ENCODE measurements around the gene MMP17. TPM values are rescaled to one million over a fixed set of nuclear protein-coding genes. Genes with fewer than 3 reads are reported as not detected.

The MMP17 gene
- total RNA-seq, 1 donor from 2014 or later: 16.8 TPM

DNA sequence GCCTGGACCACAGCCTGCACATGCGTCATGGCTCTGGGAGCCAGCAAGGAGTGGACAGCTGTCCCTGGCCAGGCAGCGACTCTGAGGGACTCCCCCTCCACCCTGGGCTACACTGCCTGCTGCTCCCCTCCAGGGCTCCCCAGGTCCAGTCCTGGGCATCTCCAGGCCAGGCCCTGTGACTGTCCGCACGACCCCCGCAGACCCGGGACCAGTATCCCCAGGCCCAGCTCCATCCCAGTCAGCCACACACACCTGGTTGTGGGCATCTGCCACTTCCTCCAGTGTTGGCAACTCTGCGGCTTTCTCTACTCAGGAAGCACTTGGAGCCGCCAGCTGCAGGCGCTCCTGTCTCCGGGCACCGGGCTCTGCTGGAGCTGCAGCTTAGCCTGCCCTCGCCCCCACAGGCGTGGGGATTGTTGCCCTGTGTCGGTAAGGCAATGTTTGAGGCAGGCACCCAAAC, 68.6 kb downstream of the MMP17 start:
- Histone ChIP-seq H3K9me3 (no peaks in the 10 kb centered on the region), H3K4me3 (peak overlapping the region; percentile 62 to 77), H3K4me1 (peaks cover 5 to 18% of the 10 kb centered on the region in 2 donors), H3K27me3 (no peaks in the 10 kb centered on the region), H3K27ac (peak overlapping the region; percentile 93), H3K36me3 (peaks cover 4 to 7% of the 10 kb centered on the region in 2 donors)
- intact Hi-C loops (cut with DNase I): loop anchor here (1.0 to 10.0 kb wide), 5 partner anchors 15 to 248 kb away; partner anchors contain the start of genes DDX51, EP400, NOC4L and PUS1
- TF ChIP-seq, protein P1, sequence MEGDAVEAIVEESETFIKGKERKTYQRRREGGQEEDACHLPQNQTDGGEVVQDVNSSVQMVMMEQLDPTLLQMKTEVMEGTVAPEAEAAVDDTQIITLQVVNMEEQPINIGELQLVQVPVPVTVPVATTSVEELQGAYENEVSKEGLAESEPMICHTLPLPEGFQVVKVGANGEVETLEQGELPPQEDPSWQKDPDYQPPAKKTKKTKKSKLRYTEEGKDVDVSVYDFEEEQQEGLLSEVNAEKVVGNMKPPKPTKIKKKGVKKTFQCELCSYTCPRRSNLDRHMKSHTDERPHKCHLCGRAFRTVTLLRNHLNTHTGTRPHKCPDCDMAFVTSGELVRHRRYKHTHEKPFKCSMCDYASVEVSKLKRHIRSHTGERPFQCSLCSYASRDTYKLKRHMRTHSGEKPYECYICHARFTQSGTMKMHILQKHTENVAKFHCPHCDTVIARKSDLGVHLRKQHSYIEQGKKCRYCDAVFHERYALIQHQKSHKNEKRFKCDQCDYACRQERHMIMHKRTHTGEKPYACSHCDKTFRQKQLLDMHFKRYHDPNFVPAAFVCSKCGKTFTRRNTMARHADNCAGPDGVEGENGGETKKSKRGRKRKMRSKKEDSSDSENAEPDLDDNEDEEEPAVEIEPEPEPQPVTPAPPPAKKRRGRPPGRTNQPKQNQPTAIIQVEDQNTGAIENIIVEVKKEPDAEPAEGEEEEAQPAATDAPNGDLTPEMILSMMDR (IDR thresholded peaks at IDR 0.05): no peak
- no peak for DNase-seq (ENCODE audit: low spot score in 2 of 2)

DNA sequence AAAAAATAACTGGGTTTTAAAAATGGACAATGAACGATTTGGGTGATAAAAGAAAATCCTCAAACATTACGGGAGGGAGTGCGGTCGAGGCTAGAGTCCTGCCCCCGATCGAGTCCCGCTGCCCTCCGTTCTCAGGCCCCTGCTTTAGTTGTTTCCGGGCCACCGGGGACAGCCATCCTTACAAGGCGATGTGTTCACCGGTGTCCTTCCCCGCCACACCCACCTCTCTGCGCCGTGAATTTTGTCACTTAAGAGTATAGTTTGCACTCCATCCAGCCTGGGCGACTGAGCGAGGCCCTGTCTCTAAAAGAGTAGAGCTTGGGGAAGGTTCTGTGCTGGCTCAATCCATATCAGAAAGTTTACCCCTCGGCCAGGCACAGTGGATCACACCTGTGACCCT, 69.1 kb downstream of the MMP17 start:
- Histone ChIP-seq H3K27me3 (no peaks in the 10 kb centered on the region), H3K9me3 (no peaks in the 10 kb centered on the region), H3K36me3 (peaks cover 4 to 7% of the 10 kb centered on the region in 2 donors), H3K4me3 (peak overlapping the region in 1 of 2 donors; percentile 77), H3K27ac (peak overlapping the region; percentile 93), H3K4me1 (peaks cover 5 to 22% of the 10 kb centered on the region in 2 donors)
- DNase-seq (ENCODE audit: low spot score in 2 of 2): no peak
- TF ChIP-seq, protein P1 (IDR thresholded peaks at IDR 0.05): no peak
- intact Hi-C loops (cut with DNase I): loop anchor here (5.0 to 10.0 kb wide), 2 partner anchors 185 to 248 kb away; partner anchors contain the start of genes DDX51, NOC4L and SFSWAP

DNA sequence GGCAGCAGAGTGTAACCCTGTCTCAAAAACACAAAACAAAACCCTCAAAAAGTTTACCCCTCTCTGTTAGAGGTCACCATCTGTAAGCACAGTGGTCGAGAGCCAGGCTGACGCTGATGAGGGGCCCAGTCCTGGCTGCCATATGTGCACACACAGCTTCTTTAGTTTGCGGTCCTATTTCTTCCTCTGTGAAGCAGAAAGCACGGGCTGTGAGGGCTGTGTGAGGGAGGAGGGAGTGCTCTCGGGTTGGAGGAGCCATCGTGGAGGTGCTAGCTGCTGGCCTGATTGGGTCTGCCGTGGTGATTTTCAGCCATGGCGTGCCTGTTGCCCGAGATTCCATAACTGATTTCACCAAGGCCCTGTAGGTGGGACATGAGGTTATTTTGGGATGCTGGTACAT, 69.7 kb downstream of the MMP17 start:
- intact Hi-C loops (cut with DNase I): loop anchor here (5.0 to 10.0 kb wide), 2 partner anchors 186 to 247 kb away; partner anchors contain the start of genes DDX51, NOC4L and SFSWAP
- no peak overlapping the region for H3K4me3 ChIP-seq
- peaks cover 5 to 24% of the 10 kb centered on the region in 2 donors for H3K4me1 ChIP-seq
- peaks cover 4 to 7% of the 10 kb centered on the region in 2 donors for H3K36me3 ChIP-seq
- DNase-seq (ENCODE audit: low spot score in 2 of 2): no peak
- H3K9me3 ChIP-seq: no peaks in the 10 kb centered on the region
- peak overlapping the region in 1 of 2 donors; percentile 93 for H3K27ac ChIP-seq
- no peaks in the 10 kb centered on the region for H3K27me3 ChIP-seq
- TF ChIP-seq, protein P1 (IDR thresholded peaks at IDR 0.05): no peak

DNA sequence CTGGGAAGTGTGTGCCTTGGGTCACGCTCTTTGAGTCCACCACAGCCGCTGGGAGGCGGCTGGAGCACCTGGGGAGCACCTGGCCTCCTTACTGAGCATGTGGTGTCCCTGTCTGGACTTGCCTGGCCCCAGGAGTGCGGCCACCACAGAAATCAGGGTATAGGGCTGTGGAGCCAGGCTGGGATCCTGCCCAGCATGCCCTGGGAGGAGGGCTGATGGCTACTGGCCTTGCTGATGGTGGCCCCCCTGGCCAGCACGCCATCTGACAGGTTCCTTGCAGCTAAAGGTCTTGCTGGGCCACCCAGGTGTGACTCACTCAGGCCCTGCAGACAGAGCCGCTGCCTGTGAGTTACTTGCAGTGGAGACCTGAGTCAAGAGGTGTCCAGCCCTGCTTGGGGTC, 72.2 kb downstream of the MMP17 start:
- intact Hi-C loops (cut with DNase I): no loop called here
- TF ChIP-seq, protein P1 (IDR thresholded peaks at IDR 0.05): no peak

More for the DNA sequence above, 72.2 kb downstream of the MMP17 start:
- no peak overlapping the region for H3K4me3 ChIP-seq
- H3K9me3 ChIP-seq: no peaks in the 10 kb centered on the region
- no peak for DNase-seq (ENCODE audit: low spot score in 2 of 2)
- no peak overlapping the region for H3K27ac ChIP-seq
- H3K36me3 ChIP-seq: peaks cover 4 to 7% of the 10 kb centered on the region in 2 donors
- H3K4me1 ChIP-seq: peaks cover 5 to 26% of the 10 kb centered on the region in 2 donors
- no peaks in the 10 kb centered on the region for H3K27me3 ChIP-seq

Other genes starting within 250 kb of the MMP17 start
- gene SFSWAP, start 117.3 kb upstream of the MMP17 start, total RNA-seq: 15.8 TPM
- 156 TPM for gene ULK1, start 66.2 kb downstream of the MMP17 start, total RNA-seq
- 22.7 TPM for gene PUS1, start 100.9 kb downstream of the MMP17 start, total RNA-seq
- gene EP400, start 121.5 kb downstream of the MMP17 start, total RNA-seq: 23.3 TPM